Endothelial cell of umbilical vein (primary cell): ENCODE data around the gene ERGIC1. TPM values are rescaled to one million over a fixed set of nuclear protein-coding genes. Genes with fewer than 3 reads are reported as not detected.

ENCODE experiments used
- BruUV-seq: library from RNA; stranded (reverse); fragments of 400-500 nt; replicated peaks from 2 replicates; lab custom pipeline; 2021; lab: Mats Ljungman, UMichigan
- CTCF ChIA-PET: fragments of 300-600, 350-600 bp; sonication (Branson Sonifier 250); formaldehyde crosslinking; loops from one replicate; lab custom pipeline; 2021; ENCODE audit warnings: antibody characterized with exemption, inconsistent platforms; lab: Charles Lee
- POLR2A ChIA-PET: fragments of 300-600, 350-600 bp; sonication (Branson Sonifier 250); formaldehyde crosslinking; loops from one replicate; lab custom pipeline; 2021; ENCODE audit warnings: antibody characterized with exemption, inconsistent platforms; lab: Charles Lee
- DNase-seq: peaks from one replicate; pipeline ENCODE4 v3.0.0-alpha.2; 2011; ENCODE audit warnings: low read depth, low spot score
- FAIRE-seq: peaks from 2 replicates; lab custom pipeline; 2011; peaks lifted over from hg19 to GRCh38; lab: Jason Lieb, UNC
- H2AFZ ChIP-seq: 2 replicates; pipeline ENCODE4 v1.6.0; 2012; ENCODE audit warnings: low read depth, low read length, control low read depth, inconsistent platforms
- H3K27ac ChIP-seq: 2 replicates; pipeline ENCODE4 v1.5.1; 2011; ENCODE audit warnings: low read depth, mild to moderate bottlenecking, control low read depth, low read length, moderate library complexity; ENCODE audit not compliant: insufficient read depth
- H3K27me3 ChIP-seq, 2 experiments: 2 replicates each; pipeline versions ENCODE4 v1.6.0 to v1.6.1; 2011; ENCODE audit warnings: low read length in 2 of 2, mixed read lengths in 1 of 2; ENCODE audit not compliant: control insufficient read depth in 2 of 2, insufficient read depth in 2 of 2
- H3K36me3 ChIP-seq, 2 experiments: 2 replicates in 1 of 2; 3 replicates in 1 of 2; pipeline ENCODE4 v1.5.1; 2011; ENCODE audit warnings: low read length in 2 of 2, mild to moderate bottlenecking in 1 of 2, moderate library complexity in 1 of 2; ENCODE audit not compliant: control insufficient read depth in 2 of 2, insufficient read depth in 2 of 2; ENCODE audit errors: extremely low read depth in 1 of 2
- H3K4me1 ChIP-seq: 3 replicates; pipeline ENCODE4 v1.5.1; 2011; ENCODE audit warnings: mild to moderate bottlenecking, low read length; ENCODE audit not compliant: control insufficient read depth, insufficient read depth; ENCODE audit errors: extremely low read depth
- H3K4me2 ChIP-seq: 2 replicates; pipeline ENCODE4 v1.6.1; 2011; ENCODE audit warnings: low read length, control low read depth, mixed read lengths; ENCODE audit not compliant: insufficient read depth
- H3K4me3 ChIP-seq, 3 experiments: fragments of 200-600 bp in 1 of 3; sonication (generic), shearing (Covaris generic) in 1 of 3; replicated peaks in 1 of 3; 2 replicates each; pipeline ENCODE4 v1.5.1; 2011 to 2016; ENCODE audit warnings: control low read depth in 3 of 3, low read length in 3 of 3, mild to moderate bottlenecking in 2 of 3, inconsistent platforms in 1 of 3, low read depth in 1 of 3, moderate library complexity in 1 of 3; ENCODE audit not compliant: insufficient read depth in 1 of 3
- H3K79me2 ChIP-seq: 2 replicates; pipeline ENCODE4 v1.6.0; 2012; ENCODE audit warnings: low read length, inconsistent platforms; ENCODE audit not compliant: control insufficient read depth, insufficient read depth
- H3K9ac ChIP-seq: replicated peaks from 2 replicates; pipeline ENCODE3; 2011; ENCODE audit warnings: low read length, control low read depth; ENCODE audit not compliant: insufficient read depth; ENCODE audit errors: extremely low read depth
- H3K9me1 ChIP-seq: replicated peaks from 3 replicates; pipeline ENCODE4 v1.6.0; 2011; ENCODE audit warnings: mild to moderate bottlenecking, low read length; ENCODE audit not compliant: control insufficient read depth, insufficient read depth; ENCODE audit errors: extremely low read depth
- H3K9me3 ChIP-seq: replicated peaks from 2 replicates; pipeline ENCODE4 v1.5.1; 2012; ENCODE audit warnings: low read length, inconsistent platforms; ENCODE audit not compliant: control insufficient read depth, insufficient read depth
- H4K20me1 ChIP-seq: replicated peaks from 2 replicates; pipeline ENCODE3; 2011; ENCODE audit warnings: mild to moderate bottlenecking, low read length; ENCODE audit not compliant: control insufficient read depth, insufficient read depth; ENCODE audit errors: extremely low read depth
- EZH2 ChIP-seq: IDR thresholded peaks from 2 replicates; pipeline ENCODE4 v1.6.1; 2012; ENCODE audit warnings: borderline replicate concordance, low read depth, mild to moderate bottlenecking, moderate library complexity, low read length, inconsistent platforms; ENCODE audit not compliant: severe bottlenecking
- FOS ChIP-seq: IDR thresholded peaks from 2 replicates; pipeline ENCODE4 v1.6.1; 2011; ENCODE audit warnings: mild to moderate bottlenecking, low read length, moderate library complexity, borderline replicate concordance; ENCODE audit not compliant: insufficient read depth
- GATA2 ChIP-seq: IDR thresholded peaks from 2 replicates; pipeline ENCODE4 v1.7.0; 2011; ENCODE audit warnings: low read depth, mild to moderate bottlenecking, moderate library complexity, mixed read lengths, low read length; ENCODE audit not compliant: insufficient read length, insufficient read depth
- JUN ChIP-seq: IDR thresholded peaks from 2 replicates; pipeline ENCODE4 v1.6.1; 2011; ENCODE audit warnings: borderline replicate concordance, low read depth; ENCODE audit not compliant: insufficient read length, insufficient read depth
- MYC ChIP-seq: IDR thresholded peaks from one replicate; pipeline ENCODE4 v1.6.1; 2011; ENCODE audit warnings: mild to moderate bottlenecking, low read depth, low read length
- POLR2A ChIP-seq: IDR thresholded peaks from 2 replicates; pipeline ENCODE4 v1.6.1; 2012; ENCODE audit warnings: low read depth, mild to moderate bottlenecking, control low read depth, low read length
- POLR2AphosphoS5 ChIP-seq: IDR thresholded peaks from 2 replicates; pipeline ENCODE4 v1.6.1; 2012; ENCODE audit warnings: low read depth, mild to moderate bottlenecking, control low read depth, low read length, moderate library complexity; ENCODE audit not compliant: insufficient read depth
- dilution Hi-C: fragments of 300-500 bp; cut with MboI; formaldehyde crosslinking; loops from one replicate; pipeline ENCODE4 v1.15.0; 2019; ENCODE audit warnings: low sequenced_read_pairs; ENCODE audit not compliant: extremely low pct_ligation_motif_present
- intact Hi-C: fragments of 100-400 bp; cut with micrococcal nuclease; formaldehyde crosslinking; loops from one replicate; pipeline ENCODE4 v1.10.0; 2022
- polyA plus RNA-seq, 4 experiments: library from polyadenylated mRNA; depleted of rRNA in 3 of 4; stranded (reverse) in 3 of 4; unstranded in 1 of 4; fragments of >200 nt; gene quantifications; 2 replicates each; pipeline versions ENCODE4 v1.2.1 to v1.2.3, GENCODE V29; 2011 to 2012; ENCODE audit warnings: missing spikeins in 1 of 4
- total RNA-seq: library from RNA; stranded (reverse); gene quantifications from 2 replicates; pipeline ENCODE4 v1.2.3, GENCODE V29; 2021
- TF ChIP-seq, protein P1 (sequence below): IDR thresholded peaks from 2 replicates; pipeline ENCODE4 v1.6.1; 2011; ENCODE audit not compliant: insufficient read depth, insufficient read length
- TF ChIP-seq, protein P2 (sequence below), 2 donors: IDR thresholded peaks; 1 replicate in 1 of 2; 2 replicates in 1 of 2; pipeline ENCODE4 v1.5.1; 2011; ENCODE audit warnings: low read length in 2 of 2, mild to moderate bottlenecking in 2 of 2, moderate library complexity in 2 of 2, control low read depth in 1 of 2, inconsistent platforms in 1 of 2, low read depth in 1 of 2; ENCODE audit not compliant: insufficient read depth in 1 of 2; ENCODE audit errors: extremely low read depth in 1 of 2

ERGIC1 gene
- total and polyA plus RNA-seq, 2 donors (not counting 3 experiments of a cell fraction or from before 2014, with no cell fraction given): 105 to 109 TPM

DNA sequence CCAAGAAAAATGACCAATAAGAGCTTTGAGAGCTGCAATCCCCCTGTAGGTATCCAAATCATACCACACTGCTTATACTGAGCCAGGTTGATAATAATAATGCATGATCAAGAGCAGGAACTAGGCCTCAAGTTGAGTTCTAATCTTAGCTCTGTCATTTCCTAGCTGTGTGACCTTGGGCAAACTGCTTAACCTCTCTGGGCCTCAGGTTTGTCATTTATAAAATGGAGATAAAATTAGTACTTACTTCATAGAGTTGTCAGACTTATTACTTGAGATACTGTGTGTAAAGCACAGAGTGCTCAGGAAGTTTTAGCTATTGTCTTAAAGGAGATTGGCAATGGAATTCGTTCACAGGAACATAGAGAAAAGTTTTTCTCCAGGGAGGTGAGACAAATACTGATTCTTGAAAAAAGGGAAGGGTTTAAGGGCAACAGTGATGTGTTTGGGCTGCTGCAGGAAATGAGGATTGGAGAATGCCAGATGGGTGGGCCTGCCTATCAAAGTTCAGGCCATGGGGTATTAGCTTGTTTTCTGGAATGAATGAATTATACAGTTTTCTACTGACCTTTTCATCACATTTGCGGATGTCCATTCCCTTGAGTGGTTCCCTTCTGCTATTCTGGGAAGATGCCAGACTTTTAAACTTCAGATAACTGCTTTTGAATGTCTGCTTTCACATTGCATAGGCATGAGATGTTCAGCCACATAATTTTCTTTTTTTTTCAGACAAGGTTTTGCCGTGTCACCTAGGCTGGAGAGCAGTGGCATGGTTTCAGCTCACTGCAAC is 139.3 kb downstream of the ERGIC1 start:
- H3K9ac ChIP-seq: no peak overlapping the region
- no peaks in the 10 kb centered on the region for H3K9me1 ChIP-seq
- no peak overlapping the region for H2AFZ ChIP-seq
- ChIA-PET CTCF (interaction anchor here (0.6 kb wide), 1 partner anchor 259 kb away, joined by 3 read pairs; no protein-coding TSS in a partner anchor), POLR2A (no interaction called here)
- FAIRE-seq: no peak
- H4K20me1 ChIP-seq: no peaks in the 10 kb centered on the region
- no peak overlapping the region for H3K4me3 ChIP-seq
- DNase-seq: peak; percentile 16
- dilution Hi-C loops (no loop called here), intact Hi-C loops (no loop called here)
- no TSS peak for BruUV-seq
- peaks cover 0 to 5% of the 10 kb centered on the region in 2 experiments for H3K36me3 ChIP-seq
- no peak overlapping the region for H3K27ac ChIP-seq
- no peaks in the 10 kb centered on the region for H3K27me3 ChIP-seq
- no peaks in the 10 kb centered on the region for H3K79me2 ChIP-seq
- no peak for TF ChIP-seq EZH2
- TF ChIP-seq POLR2A: no peak
- TF ChIP-seq FOS: no peak
- no peak for TF ChIP-seq GATA2
- no peak for TF ChIP-seq MYC
- TF ChIP-seq, protein P1, sequence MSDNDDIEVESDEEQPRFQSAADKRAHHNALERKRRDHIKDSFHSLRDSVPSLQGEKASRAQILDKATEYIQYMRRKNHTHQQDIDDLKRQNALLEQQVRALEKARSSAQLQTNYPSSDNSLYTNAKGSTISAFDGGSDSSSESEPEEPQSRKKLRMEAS: no peak
- H3K9me3 ChIP-seq: no peaks in the 10 kb centered on the region
- no peaks in the 10 kb centered on the region for H3K4me1 ChIP-seq
- no peak overlapping the region for H3K4me2 ChIP-seq

DNA sequence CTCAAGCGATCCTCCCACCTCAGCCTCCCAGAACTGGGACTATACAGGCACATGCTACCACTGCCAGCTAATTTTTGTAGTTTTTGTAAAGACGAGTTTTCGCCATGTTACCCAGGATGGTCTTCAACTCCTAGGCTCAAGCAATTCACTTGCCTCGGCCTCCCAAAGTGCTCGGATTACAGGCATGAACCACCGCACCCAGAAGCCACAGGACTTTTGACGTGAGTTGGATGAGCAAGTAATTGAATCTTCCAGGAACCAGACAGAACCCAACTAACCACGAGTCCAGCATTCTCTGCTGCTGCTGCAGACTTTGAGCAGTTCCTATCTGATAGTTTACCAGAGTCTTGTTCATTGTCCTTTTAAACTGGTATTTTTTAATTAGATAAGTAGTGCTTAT is 139.9 kb downstream of the ERGIC1 start:
- intact Hi-C loops: no loop called here
- CTCF ChIA-PET: interaction anchor here (1.0 kb wide), 1 partner anchor 267 kb away, joined by 3 read pairs; no protein-coding TSS in a partner anchor
- dilution Hi-C loops: no loop called here

More for the DNA sequence above, 139.9 kb downstream of the ERGIC1 start:
- no peak overlapping the region for H3K4me2 ChIP-seq
- no peak overlapping the region for H3K27ac ChIP-seq
- no peaks in the 10 kb centered on the region for H4K20me1 ChIP-seq
- no peaks in the 10 kb centered on the region for H3K9me1 ChIP-seq
- H3K4me3 ChIP-seq: no peak overlapping the region
- no peak overlapping the region for H2AFZ ChIP-seq
- POLR2A ChIA-PET: no interaction called here
- H3K27me3 ChIP-seq: no peaks in the 10 kb centered on the region
- DNase-seq (no peak), FAIRE-seq (no peak)
- no TSS peak for BruUV-seq
- no peak overlapping the region for H3K9ac ChIP-seq
- no peaks in the 10 kb centered on the region for H3K9me3 ChIP-seq
- no peaks in the 10 kb centered on the region for H3K4me1 ChIP-seq
- H3K36me3 ChIP-seq: peaks cover 0 to 3% of the 10 kb centered on the region in 2 experiments
- no peak for TF ChIP-seq MYC
- no peak for TF ChIP-seq POLR2AphosphoS5
- no peak for TF ChIP-seq JUN
- TF ChIP-seq GATA2: no peak
- no peak for TF ChIP-seq FOS
- TF ChIP-seq, protein P2, sequence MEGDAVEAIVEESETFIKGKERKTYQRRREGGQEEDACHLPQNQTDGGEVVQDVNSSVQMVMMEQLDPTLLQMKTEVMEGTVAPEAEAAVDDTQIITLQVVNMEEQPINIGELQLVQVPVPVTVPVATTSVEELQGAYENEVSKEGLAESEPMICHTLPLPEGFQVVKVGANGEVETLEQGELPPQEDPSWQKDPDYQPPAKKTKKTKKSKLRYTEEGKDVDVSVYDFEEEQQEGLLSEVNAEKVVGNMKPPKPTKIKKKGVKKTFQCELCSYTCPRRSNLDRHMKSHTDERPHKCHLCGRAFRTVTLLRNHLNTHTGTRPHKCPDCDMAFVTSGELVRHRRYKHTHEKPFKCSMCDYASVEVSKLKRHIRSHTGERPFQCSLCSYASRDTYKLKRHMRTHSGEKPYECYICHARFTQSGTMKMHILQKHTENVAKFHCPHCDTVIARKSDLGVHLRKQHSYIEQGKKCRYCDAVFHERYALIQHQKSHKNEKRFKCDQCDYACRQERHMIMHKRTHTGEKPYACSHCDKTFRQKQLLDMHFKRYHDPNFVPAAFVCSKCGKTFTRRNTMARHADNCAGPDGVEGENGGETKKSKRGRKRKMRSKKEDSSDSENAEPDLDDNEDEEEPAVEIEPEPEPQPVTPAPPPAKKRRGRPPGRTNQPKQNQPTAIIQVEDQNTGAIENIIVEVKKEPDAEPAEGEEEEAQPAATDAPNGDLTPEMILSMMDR (IDR thresholded peaks at IDR 0.05; ENCODE audit: extremely low read depth in 1 of 2, insufficient read depth in 1 of 2, low read depth in 1 of 2, low read length in 2 of 2): no peak
- no peak for TF ChIP-seq EZH2
- TF ChIP-seq, protein P1: no peak
- TF ChIP-seq POLR2A: no peak
- no peaks in the 10 kb centered on the region for H3K79me2 ChIP-seq
